ENCODE results near the gene GLRA1. TPM values are rescaled to one million over a fixed set of nuclear protein-coding genes. Genes with fewer than 3 reads are reported as not detected.

GLRA1 gene
- total RNA-seq, 1 donor = not detected

Other genes with a start within 250 kb of the GLRA1 start
- gene SPARC, start 237.9 kb downstream of the GLRA1 start, total RNA-seq = 110 TPM
- gene ATOX1, start 166.2 kb downstream of the GLRA1 start, total RNA-seq = 18.1 TPM
- gene G3BP1, start 152.9 kb downstream of the GLRA1 start, total RNA-seq = 72.5 TPM

All from mononuclear cell (primary cell).